ENCODE measurements around the gene CPNE2. TPM values are rescaled to one million over a fixed set of nuclear protein-coding genes. Genes with fewer than 3 reads are reported as not detected.

CPNE2 gene
- total and polyA plus RNA-seq, 5 donors from 2014 or later = 15.3 to 54.7 (median 42.7) TPM

DNA sequence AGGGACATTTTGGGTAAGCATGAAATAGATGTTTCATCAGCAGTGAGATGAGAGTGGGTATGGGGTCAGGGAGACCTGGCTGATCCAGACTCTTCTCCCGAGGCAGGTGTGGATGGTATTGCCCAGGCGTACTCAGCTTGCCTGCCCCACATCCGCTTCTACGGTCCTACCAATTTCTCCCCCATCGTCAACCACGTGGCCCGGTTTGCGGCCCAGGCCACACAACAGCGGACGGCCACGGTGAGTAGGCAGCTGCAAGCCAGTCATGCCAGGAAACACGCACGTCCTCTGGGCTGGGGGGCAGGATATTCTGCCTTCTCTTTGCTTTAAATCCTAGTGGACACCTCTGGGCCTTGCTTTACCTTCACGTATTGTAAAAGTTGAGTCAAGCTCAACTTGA, 44.7 kb downstream of the CPNE2 start:
- Mint-ChIP-seq H3K4me1 (peaks cover 19 to 95% (median 38%) of the 10 kb centered on the region in 4 donors), H3K4me3 (no peak overlapping the region), H3K9me3 (no peaks in the 10 kb centered on the region), H3K36me3 (peaks cover 13% of the 10 kb centered on the region), H3K27ac (peak overlapping the region; percentile 83 to 95 (median 85)), H3K27me3 (no peaks in the 10 kb centered on the region)
- peaks cover 59% of the 10 kb centered on the region for H3K4me1 ChIP-seq (ENCODE audit: control insufficient read depth, insufficient read depth, low read length, poor library complexity, severe bottlenecking)
- no peaks in the 10 kb centered on the region for H3K27me3 ChIP-seq (ENCODE audit: control insufficient read depth, insufficient read depth, low read length)
- H3K36me3 ChIP-seq (ENCODE audit: control insufficient read depth, insufficient read depth, low read length) = no peaks in the 10 kb centered on the region
- no peaks in the 10 kb centered on the region for H3K9me3 ChIP-seq (ENCODE audit: control insufficient read depth in 2 of 2, low read length in 2 of 2)
- no peak for ATAC-seq (ENCODE audit: low read depth in 2 of 2)
- DNase-seq = no peak
- peak overlapping the region; percentile 88 for H3K27ac ChIP-seq (ENCODE audit: insufficient read depth, low read length, poor library complexity, severe bottlenecking)
- H3K4me3 ChIP-seq (ENCODE audit: low read depth, low read length) = no peak overlapping the region

DNA sequence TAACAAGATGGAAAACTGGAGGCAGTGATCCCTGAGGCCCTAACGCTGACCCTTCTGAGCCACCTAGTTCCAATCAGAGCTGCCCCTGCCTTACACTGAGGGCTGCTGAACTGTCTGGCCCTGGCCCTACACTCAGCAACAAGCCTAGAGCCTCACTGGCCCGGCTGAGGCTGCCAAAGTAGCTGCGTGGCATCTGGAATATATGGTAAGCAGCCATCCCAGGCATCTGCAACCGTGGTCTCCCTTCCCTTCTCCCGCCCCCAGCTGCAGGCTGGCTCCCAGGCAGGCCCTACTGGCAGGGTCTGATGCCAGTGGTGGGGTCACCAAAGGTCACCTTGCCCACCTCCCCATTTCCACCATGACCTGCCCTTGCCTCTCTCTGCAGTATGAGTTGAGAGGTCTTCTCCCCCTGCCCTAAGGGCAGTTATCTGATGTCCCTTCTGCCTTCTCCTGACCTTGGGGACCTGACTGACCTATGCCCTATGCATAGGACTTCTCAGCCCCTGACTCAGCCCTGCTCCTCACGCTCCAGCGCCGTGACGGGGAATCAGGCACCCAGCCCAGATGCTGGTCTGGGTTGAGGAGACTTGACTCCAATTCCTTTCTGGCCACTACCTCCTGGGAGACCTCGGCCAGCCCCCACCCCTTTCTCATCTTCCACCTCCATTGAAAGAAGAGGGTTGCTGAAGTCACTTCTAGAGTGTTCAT, 45.3 kb downstream of the CPNE2 start:
- DNase-seq = no peak
- Mint-ChIP-seq H3K9me3 (no peaks in the 10 kb centered on the region), H3K27ac (peak overlapping the region; percentile 83 to 99 (median 94)), H3K4me3 (peak overlapping the region in 2 of 4 donors; percentile 60 to 80), H3K4me1 (peaks cover 20 to 95% (median 41%) of the 10 kb centered on the region in 4 donors), H3K36me3 (peaks cover 15% of the 10 kb centered on the region), H3K27me3 (no peaks in the 10 kb centered on the region)
- no peak for ATAC-seq (ENCODE audit: low read depth in 2 of 2)
- Histone ChIP-seq H3K27ac (ENCODE audit: insufficient read depth, low read length, poor library complexity, severe bottlenecking) (no peak overlapping the region), H3K4me1 (ENCODE audit: control insufficient read depth, insufficient read depth, low read length, poor library complexity, severe bottlenecking) (peaks cover 59% of the 10 kb centered on the region), H3K4me3 (ENCODE audit: low read depth, low read length) (no peak overlapping the region), H3K36me3 (ENCODE audit: control insufficient read depth, insufficient read depth, low read length) (no peaks in the 10 kb centered on the region), H3K9me3 (ENCODE audit: control insufficient read depth in 2 of 2, low read length in 2 of 2) (no peaks in the 10 kb centered on the region), H3K27me3 (ENCODE audit: control insufficient read depth, insufficient read depth, low read length) (no peaks in the 10 kb centered on the region)

DNA sequence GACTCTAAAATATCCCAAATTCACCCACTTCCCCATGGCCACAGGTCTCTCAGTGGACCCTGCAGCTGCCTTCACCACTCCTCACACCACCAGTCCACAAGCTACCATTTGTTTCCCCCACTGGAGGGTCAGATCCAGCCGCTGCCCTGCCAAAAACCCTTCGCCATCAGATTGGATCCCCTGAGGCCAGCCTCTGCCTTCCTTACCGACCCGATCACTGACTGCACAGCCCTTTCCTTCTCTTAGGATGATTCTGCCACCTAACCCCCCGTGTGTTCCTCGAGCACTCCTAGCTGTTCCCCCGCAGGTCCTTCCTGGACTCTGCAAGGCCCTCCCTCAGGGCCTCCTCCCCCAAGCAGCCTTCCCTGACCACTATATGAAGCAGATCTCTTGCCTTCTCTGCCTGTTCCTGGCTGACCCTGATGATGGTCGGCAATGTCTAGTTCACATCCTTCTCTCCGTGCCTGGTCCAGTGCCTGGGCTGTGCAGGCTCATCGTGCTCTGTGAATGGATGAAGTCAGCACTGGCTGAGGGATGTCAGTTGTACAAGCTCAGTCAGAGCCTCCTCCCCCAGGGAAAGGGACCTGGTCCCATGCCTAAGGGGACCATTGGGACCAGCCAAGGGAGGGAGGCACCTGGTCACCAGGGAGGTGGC, 46.0 kb downstream of the CPNE2 start:
- no peaks in the 10 kb centered on the region for H3K27me3 Mint-ChIP-seq
- H3K4me1 Mint-ChIP-seq = peaks cover 20 to 96% (median 40%) of the 10 kb centered on the region in 4 donors
- Histone ChIP-seq H3K4me3 (ENCODE audit: low read depth, low read length) (no peak overlapping the region), H3K9me3 (ENCODE audit: control insufficient read depth in 2 of 2, low read length in 2 of 2) (no peaks in the 10 kb centered on the region), H3K4me1 (ENCODE audit: control insufficient read depth, insufficient read depth, low read length, poor library complexity, severe bottlenecking) (peaks cover 59% of the 10 kb centered on the region), H3K36me3 (ENCODE audit: control insufficient read depth, insufficient read depth, low read length) (no peaks in the 10 kb centered on the region), H3K27me3 (ENCODE audit: control insufficient read depth, insufficient read depth, low read length) (no peaks in the 10 kb centered on the region), H3K27ac (ENCODE audit: insufficient read depth, low read length, poor library complexity, severe bottlenecking) (no peak overlapping the region)
- H3K4me3 Mint-ChIP-seq = peak overlapping the region in 1 of 4 donors; percentile 60
- H3K9me3 Mint-ChIP-seq = no peaks in the 10 kb centered on the region
- peaks cover 15% of the 10 kb centered on the region for H3K36me3 Mint-ChIP-seq
- ATAC-seq (ENCODE audit: low read depth in 2 of 2) (no peak), DNase-seq (no peak)
- peak overlapping the region; percentile 65 to 99 (median 94) for H3K27ac Mint-ChIP-seq

DNA sequence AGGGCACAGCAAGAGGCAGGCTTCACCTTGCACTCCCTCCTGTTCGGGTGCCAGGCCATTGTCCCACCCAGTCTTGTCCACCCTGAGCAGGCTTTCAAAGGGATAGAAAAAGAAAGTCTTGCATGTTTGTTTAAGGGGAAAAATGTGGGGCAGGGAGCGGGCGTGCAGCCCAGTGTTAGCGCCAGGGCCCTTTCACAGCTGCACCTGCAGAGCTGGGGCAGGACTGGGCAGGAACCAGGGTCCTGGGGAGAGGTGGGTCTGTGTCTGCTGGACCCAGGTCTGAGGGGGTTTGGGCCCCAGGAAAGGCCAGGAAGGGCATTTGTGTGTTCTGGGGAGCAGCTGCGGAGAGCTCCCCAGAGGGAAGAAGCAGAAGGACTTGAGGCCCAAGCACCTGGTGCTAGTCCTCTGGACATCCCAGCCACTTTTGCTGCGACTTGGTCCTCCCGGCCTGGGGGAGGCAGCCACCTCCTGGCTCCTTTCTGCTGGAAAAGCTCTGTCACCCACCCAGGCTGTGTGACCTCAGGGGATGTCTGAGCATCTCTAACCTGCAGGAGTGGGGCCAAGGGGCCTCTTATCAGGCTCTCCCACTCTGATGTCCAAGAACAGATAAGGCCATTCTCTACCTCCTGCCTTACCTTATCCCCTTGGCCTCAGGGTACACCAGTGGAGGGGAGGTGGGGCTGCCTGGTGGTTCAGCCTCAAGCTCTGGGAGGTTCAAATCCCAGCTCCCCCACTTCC, 48.7 kb downstream of the CPNE2 start:
- Mint-ChIP-seq H3K9me3 (no peaks in the 10 kb centered on the region), H3K27ac (peak overlapping the region; percentile 89 to 99 (median 92)), H3K4me3 (peak overlapping the region in 3 of 4 donors; percentile 77 to 83 (median 83)), H3K27me3 (no peaks in the 10 kb centered on the region), H3K4me1 (peaks cover 13 to 75% (median 25%) of the 10 kb centered on the region in 4 donors), H3K36me3 (peaks cover 15% of the 10 kb centered on the region)
- ATAC-seq (ENCODE audit: low read depth in 2 of 2) (no peak), DNase-seq (no peak)
- H3K4me1 ChIP-seq (ENCODE audit: control insufficient read depth, insufficient read depth, low read length, poor library complexity, severe bottlenecking) = peaks cover 34% of the 10 kb centered on the region
- H3K4me3 ChIP-seq (ENCODE audit: low read depth, low read length) = peak overlapping the region; percentile 19
- no peaks in the 10 kb centered on the region for H3K27me3 ChIP-seq (ENCODE audit: control insufficient read depth, insufficient read depth, low read length)
- H3K9me3 ChIP-seq (ENCODE audit: control insufficient read depth in 2 of 2, low read length in 2 of 2) = no peaks in the 10 kb centered on the region
- H3K36me3 ChIP-seq (ENCODE audit: control insufficient read depth, insufficient read depth, low read length) = no peaks in the 10 kb centered on the region
- H3K27ac ChIP-seq (ENCODE audit: insufficient read depth, low read length, poor library complexity, severe bottlenecking) = peak overlapping the region; percentile 56

DNA sequence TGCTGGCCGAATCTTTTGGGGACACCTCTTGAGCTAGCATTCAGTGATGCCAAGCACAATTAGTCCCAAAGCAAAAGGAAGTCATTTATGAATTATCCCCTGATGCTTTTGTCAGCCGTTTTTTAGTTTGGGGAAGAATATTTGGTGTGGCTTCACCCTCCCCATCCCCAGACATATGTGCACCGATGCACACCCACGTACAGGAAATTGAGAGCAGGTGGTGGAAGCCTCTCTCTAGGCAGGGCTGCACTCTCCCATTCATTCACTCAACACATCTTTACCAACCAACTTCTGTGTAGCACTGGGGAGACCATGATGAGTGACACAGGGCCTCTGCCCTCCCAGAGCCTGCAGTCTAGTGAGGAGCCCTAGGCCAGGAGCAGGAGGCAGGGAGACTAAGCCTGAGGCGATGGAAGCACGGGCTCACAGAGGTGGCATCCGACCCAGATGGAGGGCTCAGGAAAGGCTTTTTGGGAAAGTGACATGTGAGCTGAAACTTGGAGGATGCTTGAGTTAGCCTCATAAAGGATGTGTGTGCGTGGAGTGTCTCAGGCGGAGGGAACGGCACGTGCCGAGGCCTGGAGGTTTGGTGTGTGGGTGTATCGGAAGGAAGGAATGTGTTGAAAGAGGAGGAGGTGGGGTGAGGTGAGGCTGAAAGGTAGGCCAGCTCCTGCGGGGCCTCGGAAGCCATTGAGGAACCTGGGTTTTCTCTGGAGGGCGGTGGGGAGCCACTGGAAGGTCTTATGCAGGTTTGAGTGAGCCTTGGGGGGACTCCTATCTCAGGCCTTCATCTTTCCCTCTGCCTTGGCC, 49.6 kb downstream of the CPNE2 start:
- peaks cover 15% of the 10 kb centered on the region for H3K36me3 Mint-ChIP-seq
- Histone ChIP-seq H3K4me1 (ENCODE audit: control insufficient read depth, insufficient read depth, low read length, poor library complexity, severe bottlenecking) (peaks cover 31% of the 10 kb centered on the region), H3K4me3 (ENCODE audit: low read depth, low read length) (peak overlapping the region; percentile 19), H3K27ac (ENCODE audit: insufficient read depth, low read length, poor library complexity, severe bottlenecking) (peak overlapping the region; percentile 56), H3K9me3 (ENCODE audit: control insufficient read depth in 2 of 2, low read length in 2 of 2) (no peaks in the 10 kb centered on the region), H3K27me3 (ENCODE audit: control insufficient read depth, insufficient read depth, low read length) (no peaks in the 10 kb centered on the region), H3K36me3 (ENCODE audit: control insufficient read depth, insufficient read depth, low read length) (peaks cover 2% of the 10 kb centered on the region)
- ATAC-seq (ENCODE audit: low read depth in 2 of 2) (peak; percentile 80 to 85), DNase-seq (peak in 2 of 3 donors; percentile 38 to 64)
- peak overlapping the region; percentile 77 to 83 (median 80) for H3K4me3 Mint-ChIP-seq
- H3K27ac Mint-ChIP-seq = peak overlapping the region; percentile 89 to 99 (median 92)
- no peaks in the 10 kb centered on the region for H3K9me3 Mint-ChIP-seq
- H3K27me3 Mint-ChIP-seq = no peaks in the 10 kb centered on the region
- H3K4me1 Mint-ChIP-seq = peaks cover 13 to 67% (median 25%) of the 10 kb centered on the region in 4 donors

DNA sequence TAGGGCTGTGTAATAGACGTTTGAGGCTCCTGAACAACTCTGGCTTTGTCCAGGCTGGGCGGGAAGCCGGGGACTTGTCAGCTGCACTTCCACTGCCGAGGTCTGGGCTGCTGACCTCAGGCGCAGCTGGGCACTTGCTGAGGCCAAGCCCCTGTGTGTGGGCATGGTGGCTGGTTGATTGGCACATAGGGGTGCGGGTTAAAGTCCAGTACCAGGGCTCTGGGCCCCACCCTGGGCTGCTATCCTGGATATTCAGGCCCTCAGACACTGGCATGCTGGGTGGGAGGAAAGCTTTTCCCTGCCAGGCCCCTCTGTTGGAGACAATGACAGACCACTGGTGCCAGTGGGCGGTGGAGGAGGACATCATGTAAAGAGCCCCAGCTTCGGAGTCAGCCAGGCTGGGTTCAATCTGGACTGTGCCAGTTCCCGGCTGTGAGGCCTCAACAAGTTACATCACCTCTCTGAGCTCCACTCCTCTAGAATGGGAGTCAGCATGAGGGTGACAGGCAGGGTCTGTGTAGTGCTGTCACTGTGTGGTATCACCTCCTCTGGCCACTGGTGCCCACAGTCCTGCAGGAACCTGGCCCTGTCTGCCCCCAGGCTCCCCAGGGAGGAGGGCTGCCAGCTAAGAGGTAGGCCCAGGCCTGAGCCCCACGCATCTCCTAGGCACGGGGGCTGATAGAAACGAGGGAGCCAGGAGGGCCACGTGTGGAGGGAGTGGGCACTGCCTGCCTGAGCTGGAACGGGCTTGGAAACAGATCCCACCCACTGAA, 51.0 kb downstream of the CPNE2 start:
- peaks cover 2% of the 10 kb centered on the region for H3K36me3 ChIP-seq (ENCODE audit: control insufficient read depth, insufficient read depth, low read length)
- H3K27ac Mint-ChIP-seq = peak overlapping the region in 1 of 3 donors; percentile 92
- DNase-seq = no peak
- H3K27ac ChIP-seq (ENCODE audit: insufficient read depth, low read length, poor library complexity, severe bottlenecking) = no peak overlapping the region
- H3K4me1 ChIP-seq (ENCODE audit: control insufficient read depth, insufficient read depth, low read length, poor library complexity, severe bottlenecking) = peaks cover 31% of the 10 kb centered on the region
- H3K9me3 ChIP-seq (ENCODE audit: control insufficient read depth in 2 of 2, low read length in 2 of 2) = no peaks in the 10 kb centered on the region
- no peak for ATAC-seq (ENCODE audit: low read depth in 2 of 2)
- H3K27me3 Mint-ChIP-seq = no peaks in the 10 kb centered on the region
- peaks cover 14% of the 10 kb centered on the region for H3K36me3 Mint-ChIP-seq
- no peak overlapping the region for H3K4me3 ChIP-seq (ENCODE audit: low read depth, low read length)
- no peaks in the 10 kb centered on the region for H3K27me3 ChIP-seq (ENCODE audit: control insufficient read depth, insufficient read depth, low read length)
- no peaks in the 10 kb centered on the region for H3K9me3 Mint-ChIP-seq
- H3K4me3 Mint-ChIP-seq = no peak overlapping the region
- H3K4me1 Mint-ChIP-seq = peaks cover 15 to 63% (median 25%) of the 10 kb centered on the region in 4 donors
